Measurements from ENCODE around the gene COPS9.

Gene COPS9

DNA sequence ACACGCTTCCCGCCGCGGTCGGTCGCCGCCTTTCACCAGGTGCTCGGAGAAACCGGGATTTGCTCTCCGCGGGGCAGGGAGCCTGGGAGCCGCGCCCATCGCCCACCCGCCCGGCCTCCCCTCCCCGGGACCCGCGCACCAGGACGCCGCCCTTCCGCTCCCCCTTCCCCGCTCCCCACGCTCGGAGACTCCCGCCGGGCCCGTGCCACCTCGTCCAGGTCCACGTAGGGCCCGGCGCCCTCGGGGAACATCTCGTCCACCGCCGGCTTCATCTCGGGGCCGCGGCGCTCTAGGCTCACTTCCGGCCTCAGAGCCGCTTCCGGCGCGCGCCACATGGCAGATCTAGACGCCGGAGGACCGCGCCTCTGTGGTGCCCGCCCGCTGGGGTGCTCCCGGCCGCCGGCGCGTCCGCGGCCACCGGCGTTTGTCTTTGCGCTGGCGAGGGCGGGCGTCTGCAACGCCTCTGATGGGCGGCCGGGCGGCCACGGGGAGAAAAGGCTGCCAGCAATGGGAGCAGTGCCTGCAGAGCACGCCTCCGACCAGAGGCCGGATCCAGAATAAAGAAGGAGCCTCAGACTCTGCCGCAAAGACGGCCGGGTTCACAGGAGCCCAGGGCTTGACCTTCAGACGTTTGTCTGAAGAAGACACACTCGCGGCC, at the start of gene COPS9:
Gene COPS9 (minus strand): TSS at position 293 of the 658 bp plus-strand sequence. CDS start 21 bp downstream, at position 272.
- peak; percentile 71 for DNase-seq

DNA sequence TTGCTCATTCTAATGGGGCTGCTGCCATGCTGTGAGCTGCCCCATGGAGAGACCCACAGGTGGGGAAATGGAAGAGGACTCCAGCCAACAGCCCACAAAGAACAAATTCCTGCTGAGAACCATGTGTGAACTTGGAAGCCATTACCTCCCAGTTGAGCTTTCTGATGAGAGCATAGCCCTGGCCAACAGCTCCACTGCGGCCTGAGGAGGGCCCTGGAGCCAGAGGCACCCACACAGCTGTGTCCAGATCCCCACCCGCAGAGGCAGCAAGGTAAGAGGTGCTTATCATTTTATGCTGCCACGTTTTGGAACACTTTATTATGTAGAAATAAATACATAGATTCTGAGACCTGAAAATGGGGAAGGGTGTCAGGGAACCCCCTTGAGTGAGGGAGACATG, 48.6 kb upstream of the COPS9 start:
- DNase-seq = no peak

DNA sequence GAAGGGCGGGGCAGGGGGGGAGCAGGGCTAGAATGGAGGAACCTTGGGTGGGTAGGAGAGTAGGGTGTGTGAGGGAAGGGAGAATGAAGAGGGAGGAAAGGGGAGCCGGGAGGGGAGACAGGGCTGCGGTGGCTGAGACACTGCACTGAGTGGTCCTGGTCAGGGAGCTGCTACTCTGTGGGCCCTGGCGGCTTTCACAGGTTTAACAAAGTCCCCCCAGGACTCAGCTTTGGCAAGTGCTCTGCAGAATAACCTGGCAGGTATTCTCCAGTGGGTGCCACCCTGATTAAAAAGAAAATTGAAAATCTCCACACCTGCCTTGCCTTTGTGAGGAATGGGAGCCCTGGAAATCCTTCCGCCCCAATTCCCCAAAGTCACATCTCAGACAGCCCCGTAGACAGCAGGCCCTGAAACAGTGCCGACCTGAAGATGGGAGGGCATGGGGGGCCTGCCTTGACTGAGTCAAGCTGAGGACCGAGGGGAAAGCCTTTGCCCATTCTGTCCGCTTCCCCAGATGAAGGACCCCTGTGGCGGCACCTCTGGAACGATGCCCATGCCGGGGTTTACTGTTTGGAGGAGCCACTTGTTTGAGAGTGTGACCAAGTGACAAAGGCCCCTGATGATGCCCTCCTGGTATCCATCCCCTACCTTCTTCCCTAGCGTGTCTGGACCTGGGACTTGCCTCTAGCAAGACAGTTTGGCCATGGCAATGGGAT, 47.9 kb upstream of the COPS9 start:
- no peak for DNase-seq

DNA sequence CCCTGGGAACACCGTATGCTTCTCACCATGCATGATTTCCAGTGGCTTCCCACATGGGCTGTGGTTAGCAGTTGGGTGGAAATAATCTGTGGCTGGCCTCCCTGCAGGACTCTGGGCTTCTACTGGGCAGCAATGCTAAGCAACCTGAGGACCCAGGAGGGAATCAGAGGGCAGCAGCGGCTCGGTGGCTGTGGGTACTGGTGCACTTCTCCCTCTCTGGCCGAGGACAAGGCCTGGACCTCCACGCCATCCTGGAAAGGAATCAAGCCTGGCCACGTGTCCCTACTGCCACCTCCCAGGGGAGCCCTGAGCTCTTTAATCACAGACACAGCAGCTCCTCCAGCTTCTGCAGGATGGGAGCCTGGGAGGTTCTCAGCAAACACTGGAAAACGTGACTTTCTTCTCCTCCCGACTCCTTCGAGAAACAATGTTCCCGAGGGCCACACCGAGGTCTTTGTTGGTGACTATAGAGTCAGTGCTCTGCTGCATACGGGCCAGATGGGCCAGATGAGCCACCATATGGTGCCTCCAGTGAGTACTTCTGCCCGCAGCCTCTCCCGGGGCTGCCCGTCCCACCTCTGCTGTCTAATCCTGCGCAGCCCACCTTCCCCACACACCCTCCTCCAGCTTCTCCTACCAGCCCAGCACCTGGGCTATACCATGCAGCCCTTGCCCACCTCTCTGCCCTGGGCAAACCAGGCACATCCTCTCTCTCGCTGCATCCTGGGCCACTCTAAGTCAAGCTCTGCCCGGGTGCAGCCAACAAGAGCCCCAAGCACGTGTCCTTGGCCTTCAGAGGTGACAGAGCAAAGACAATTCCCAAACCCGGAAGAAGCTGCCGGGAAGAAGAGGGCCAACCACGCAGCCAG, 47.1 kb upstream of the COPS9 start:
- no peak for DNase-seq

DNA sequence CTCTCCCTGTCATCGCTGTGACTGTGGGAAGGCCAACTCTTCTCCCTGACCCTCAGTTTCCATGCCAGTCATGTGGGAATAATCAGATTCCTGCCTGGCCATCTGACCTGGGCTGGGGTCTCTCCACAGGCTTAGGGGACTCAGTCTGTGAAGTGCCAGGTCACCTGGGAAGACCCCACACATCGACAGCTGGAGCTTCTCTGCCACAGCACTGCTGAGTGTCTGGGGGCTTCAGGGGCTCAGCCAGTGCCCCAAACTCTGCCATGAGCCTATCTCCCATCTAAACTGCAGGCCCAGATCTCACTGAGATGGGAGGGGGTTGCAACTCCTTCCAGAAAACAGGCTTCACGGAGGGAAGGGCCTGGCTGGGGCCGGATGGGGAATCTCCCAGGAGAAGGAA, 46.4 kb upstream of the COPS9 start:
- no peak for DNase-seq

DNA sequence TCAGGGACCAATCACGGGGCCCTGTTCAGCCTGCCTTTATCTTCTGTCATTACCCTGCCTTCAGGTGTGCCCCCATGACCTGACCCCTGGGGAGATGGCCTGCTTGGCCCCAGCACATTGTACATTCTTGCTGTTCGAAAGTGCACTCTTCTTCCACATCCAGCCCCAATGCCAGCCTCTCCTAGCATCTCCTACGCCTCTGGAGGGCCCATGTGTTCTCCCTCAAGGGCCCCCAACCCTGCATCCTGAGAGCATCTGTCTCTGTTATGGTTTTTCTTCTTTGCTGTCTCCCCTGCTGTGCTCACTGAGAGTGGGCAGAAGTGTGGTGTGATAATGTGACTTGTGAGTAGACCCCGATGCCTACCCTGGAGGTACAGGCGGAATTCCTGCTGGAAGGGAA, 45.9 kb upstream of the COPS9 start:
- no peak for DNase-seq

DNA sequence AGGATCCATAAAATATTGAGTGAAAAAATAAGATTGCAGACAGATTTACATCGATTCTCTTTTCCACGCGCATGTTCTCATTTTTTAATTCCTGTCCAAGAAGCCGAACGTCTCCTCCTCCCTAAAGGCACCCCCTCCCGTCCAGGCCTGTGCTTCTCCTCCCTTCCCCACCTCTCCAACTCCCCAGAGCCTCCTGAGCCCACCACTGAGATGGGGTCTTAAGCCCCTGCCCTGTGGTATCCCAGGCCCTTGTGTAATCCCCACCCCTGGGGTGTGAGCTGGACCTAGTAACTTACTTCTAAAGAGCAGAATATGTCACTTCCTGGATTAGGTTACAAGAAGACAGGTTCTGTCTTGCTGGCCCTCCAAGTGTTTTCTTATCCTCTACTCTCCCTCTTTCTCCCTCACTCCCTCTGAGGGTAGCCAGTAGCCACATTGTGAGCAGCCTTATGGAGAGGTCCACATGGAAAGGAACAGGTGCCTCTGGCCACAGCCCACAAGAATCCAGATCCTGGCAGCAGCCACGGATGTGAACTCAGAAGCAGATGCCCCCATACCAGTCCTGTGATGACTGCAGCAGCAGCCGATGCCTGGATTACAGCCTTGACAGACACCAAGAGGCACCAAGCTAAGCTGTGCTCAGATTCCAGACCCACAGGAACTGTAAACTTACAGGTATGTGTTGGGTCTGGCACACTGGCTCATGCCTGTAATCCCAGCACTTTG, 44.0 kb upstream of the COPS9 start:
- no peak for DNase-seq

DNA sequence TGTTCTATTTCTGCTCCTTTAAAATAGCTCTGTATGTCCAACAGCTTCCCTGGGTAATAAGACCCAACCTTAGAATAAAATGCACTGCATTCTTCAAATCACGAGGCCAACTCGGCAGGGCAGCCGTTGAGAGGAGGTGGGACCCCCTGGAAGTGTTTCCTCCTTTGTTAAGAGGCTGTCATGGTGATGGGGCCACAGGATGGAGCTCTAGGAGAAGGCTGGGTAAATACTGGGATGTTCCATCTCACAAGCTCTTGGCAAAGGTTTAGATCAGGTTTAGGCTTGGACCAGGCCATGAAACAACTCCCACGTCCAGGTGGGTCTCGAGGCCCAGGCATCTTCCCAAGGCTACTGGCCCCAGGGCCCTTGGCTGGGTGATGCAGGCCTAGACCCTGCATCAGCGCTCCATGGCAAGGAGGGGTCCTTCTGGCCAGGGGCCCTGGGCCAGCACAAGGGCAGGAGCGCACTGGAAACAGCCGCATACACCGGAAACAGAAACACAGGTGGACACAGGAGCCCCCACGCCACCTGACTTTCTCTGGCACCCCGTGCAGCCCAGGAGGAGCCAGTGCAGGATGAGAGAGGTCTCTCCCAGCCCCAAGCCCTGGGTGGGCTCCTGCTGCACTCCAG, 43.2 kb upstream of the COPS9 start:
- DNase-seq = no peak

DNA sequence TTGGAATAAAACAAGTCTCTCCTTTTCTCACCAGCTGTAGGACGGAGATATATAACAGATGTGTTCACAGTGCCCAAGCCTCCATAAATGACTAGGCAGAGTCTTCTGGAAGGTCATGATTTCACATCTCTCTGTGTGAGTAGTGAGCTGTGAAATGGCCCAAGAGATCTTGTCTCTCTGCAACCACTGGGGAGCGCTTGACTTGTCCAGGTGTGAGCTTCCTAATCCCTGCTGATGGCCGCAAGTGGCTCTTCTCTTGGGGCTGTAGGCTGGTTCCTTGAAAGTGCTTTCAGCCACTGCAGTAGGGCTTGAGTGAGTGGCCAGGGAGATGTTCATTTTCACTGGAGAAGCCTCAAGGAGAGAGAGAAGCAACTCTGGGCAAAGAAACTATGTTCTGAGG, 42.5 kb upstream of the COPS9 start:
- no peak for DNase-seq

DNA sequence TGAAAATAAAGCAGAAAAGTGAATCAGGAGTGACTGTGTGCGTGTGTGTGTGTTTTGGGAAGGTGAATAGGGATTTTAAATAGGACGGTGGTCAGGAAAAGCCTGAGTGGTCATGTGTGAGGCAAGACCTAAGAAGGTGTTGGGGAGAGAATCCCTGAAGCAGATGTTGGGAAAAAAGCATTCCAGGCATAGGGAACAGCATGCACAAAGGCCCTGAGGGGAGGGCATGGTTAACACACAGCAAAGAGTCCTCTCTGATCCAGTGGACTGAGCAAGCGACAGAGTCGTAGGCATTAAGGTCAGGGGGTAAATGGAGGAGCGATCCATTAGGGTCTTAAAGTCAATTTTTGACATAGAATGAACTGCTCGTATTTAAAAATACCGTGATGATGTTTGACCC, 38.4 kb upstream of the COPS9 start:
- no peak for DNase-seq

DNA sequence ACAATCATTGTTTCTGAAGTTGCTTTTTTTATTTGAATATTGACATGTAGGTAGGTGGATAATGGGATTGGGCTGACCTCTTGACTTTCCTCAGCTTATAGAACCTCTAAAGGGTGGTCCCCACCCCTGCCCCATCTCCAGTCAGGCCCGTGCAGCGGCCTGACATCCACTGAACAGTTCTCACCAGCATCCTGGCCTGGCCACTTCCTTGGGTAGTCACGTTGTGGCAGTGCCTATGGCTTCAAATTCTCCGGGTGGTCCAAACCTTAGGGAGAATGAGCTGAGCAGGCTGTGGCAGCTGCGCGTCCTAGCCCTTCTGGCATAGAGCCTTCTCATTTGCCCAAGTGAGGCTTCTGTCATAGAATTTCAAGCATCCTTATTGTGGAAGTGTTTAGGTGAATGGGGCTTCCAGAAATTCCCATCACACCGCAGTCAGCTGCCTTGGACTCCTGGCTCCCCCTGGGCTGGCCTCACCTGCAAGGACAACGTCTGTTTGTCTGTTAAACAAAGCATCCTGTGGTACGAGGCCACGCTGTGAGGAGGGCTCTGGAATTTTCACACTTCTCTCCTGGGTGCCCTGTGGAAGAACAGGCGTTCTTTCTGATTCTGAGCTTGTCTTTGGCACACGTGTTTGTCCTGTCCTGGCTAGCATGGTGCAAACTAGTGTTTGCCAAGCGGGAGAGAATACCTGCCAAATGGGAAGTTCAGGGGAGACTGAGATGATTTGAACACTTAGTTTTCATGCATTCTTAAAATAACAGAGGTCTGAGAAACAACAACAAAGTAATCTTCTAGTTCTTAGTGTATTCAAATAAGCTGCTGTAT, 36.2 kb upstream of the COPS9 start:
- DNase-seq = no peak

DNA sequence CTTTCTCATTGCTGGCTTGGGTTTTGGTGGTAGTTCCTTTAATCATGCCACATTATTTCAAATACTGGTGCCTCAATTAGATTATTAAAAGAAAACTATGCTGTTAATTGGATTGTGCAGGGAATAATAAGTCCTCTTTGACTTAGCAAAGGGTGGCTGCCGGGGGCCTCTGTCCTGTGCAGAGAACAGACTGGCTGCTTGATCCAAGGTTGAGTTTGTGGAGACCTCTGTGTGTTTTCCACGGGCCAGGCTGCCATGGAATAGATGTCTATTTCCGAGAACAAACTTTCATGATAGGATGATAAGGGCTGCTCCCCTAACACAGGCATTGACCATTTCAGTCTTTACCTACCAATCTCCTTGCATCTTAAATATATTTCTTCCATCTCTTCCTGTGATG, 34.8 kb upstream of the COPS9 start:
- DNase-seq = no peak

DNA sequence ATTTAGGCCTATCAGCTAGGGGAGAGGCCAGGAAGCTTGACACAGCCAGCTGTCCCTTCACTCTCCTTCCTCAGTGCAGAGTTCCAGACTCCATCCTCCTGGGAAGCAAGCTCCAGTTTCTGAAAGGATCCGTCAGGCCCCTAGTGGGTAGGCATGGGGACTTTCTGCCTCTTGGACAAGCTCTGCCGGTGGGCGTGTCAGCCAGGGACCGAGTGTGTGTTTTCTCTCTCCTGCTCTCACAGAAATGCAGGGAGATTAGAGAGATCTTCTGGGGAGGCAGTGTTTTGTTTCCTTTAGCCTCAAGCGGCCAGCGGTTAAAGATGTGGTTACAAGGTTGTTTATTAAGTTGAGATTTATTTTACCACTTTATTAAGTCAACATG, 34.2 kb upstream of the COPS9 start:
- no peak for DNase-seq

DNA sequence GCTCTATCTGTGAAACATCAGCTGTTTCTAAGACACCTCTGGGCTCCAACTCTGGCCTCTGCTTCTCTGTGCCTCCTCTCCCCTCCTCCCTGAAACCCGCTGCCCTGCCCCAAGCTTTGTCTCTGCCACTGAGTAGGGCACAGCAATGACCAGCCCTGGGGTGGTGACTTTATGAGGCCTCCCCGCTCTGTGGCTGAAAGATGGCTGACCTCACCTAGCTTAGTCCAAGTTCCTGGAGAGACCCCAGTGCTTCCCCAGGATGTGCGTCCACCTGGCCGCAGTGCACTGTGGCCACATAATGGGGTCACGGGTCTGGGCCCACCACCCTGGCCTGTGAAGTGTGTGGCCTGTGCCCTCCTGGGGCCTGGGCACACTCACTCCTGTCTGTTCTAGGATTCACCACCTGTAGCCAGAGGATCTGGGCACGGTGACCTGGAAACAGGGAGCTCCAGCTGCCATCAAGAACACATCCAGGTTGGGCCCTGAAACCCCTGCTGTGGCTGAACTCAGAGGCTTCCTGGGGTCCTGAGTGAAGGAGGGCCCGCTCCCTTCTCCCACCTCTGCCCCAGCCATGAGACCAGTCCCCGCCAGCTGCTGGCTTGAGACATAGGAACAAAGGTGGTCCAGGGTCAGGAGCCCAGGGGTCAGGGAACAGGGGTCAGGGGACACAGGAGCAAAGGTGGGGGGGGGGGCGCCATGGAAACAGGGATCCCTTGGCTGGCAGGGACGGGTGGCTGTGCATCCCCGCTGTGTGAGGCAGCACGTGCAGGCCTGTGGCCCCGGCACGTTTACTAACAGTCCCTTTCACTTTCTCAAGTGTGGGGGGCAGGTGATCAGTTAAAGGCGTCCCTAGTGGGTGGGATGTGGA, 33.6 kb upstream of the COPS9 start:
- DNase-seq = no peak

DNA sequence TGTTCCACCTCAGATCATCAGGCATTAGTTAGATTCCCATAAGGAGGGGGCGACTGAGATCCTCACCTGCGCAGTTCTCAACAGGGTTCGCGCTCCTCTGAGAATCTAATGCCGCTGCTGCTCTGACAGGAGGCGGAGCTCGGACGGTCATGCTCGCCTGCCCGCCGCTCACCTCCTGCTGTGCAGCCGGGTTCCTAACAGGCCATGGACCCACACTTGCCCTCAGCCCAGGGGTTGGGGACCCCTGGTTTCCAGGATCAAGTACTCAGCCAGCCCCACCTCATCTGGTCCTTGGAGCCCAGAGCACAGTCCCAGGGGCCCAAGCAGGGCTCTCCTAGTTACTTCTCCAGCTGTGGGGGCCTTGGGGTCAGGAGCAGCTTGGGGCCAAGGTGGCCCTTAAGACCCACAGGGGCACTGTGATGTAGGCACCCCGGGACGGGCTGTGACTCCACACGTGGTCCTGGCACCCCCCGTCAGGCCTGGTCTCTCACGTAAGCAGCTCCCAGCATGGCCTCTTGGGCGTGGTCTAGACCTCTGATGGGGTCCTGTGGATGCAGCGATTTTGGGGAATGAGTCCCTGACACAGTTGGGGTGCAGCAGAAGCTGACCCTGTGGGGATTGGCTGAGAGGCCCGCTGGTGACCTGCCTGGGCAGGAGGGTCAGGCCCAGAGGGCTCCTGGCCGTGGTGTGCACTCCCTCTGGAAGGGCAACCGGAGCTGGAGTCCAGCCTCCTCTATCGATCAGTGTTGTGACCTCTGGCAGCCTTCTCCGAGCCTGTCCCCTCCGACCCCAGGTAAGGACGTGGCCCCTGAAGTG, 32.6 kb upstream of the COPS9 start:
- DNase-seq = no peak

DNA sequence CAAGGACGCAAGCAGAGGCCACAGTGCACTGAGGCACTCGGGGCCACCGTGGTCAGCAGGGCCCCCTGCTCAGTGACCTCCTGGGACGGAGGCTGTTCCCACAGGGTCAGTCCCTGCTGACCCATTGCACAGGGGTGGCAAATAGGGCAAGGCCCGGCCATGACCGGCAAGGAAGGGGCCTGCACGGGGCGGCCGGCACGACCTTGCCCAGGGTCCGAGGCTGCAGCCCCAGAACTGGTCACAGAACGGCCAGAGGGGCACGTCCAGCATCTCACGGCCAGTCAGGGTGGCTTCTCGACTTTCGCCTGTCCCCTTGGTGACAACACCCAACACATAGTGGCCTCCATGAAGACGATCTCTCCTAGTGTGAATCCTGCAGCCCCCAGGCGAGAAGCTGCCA, 31.9 kb upstream of the COPS9 start:
- DNase-seq = no peak

DNA sequence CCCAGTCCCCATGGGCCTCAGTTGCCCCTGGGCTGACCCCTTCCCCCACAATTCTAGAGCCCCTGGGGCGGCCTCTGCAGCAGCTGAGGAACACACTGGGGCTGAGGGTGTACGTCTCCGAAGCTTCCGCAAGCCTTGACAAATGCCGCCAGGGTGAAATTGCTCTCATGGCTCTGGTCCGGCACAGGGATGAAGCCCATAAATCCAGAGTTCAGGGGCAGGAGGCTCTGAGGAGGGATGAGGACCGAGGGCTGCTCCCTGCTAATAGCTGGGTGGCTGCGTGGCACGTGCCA, 31.4 kb upstream of the COPS9 start:
- DNase-seq = no peak

DNA sequence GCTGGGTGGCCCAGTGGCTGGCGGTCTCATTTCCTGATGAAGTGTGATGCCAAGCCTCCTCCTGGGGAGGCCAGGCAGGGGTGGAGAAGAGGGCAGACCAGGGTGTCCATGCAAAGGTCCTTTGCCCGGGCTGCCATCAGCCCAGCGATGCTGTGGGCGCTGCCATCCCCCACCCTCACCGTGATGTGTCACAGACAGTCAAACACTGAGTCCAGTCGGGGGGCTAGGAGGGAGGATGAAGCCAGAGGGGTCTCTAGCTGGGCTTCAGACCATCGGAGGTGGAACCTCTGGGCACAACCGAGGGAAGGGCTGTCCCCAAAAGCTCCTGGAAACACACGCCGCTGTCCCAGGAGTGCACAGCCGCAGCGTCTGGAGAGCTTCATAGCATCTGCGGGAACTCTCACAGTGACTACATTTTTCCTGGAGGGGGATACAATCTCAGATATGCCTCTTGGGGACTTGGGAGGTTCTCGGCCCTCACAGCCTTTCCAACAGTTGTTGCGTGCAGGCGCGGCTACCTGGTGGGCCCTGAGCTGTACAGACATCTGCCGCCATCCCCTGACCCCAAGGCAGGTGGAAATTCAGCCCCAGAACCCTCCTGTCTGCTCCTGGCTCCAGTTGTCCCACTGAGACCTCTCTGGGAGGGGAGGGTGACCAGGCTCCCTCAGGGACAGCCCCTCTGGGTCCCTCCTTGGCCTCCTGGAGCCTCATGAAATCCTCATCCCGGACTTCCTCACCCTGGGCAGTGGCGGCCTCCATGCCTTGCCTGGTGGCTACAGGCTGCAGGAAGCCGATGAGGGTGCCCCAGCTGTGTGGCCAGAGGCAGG, 30.9 kb upstream of the COPS9 start:
- no peak for DNase-seq

DNA sequence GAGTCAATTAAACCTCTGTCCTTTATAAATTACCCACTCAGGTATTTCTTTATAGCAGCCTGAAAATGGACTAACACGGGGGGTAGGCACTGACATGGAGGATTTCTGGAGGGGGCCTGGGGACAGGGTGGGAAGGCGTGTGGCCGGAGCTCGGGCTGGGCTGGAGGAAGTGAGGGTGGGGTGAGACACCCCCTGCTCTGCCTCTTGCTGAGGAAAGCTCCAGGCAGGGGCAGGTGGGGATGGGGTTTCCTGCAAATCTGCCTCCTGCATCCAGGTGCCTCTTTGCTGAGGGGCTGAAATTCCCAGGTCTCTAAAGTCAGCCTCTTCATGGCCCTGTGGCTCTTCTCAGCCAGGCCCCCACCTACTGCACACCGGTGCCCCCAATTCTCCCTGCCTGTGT, 30.1 kb upstream of the COPS9 start:
- no peak for DNase-seq

Measured in GDM1 (cell line).